NCI-H510A treated with DMSO at 0.1 percent for 48 hours (cell line): ENCODE measurements around the gene SBK2.
"Not testable (repeated sequence)": the region's sequence is repeated elsewhere in the genome, so short reads cannot be mapped to it uniquely, and the experiment has no call there.

ENCODE experiments used
- DNase-seq: peaks from one replicate; lab custom pipeline; 2025; lab: John Stamatoyannopoulos, UW

The SBK2 gene

DNA sequence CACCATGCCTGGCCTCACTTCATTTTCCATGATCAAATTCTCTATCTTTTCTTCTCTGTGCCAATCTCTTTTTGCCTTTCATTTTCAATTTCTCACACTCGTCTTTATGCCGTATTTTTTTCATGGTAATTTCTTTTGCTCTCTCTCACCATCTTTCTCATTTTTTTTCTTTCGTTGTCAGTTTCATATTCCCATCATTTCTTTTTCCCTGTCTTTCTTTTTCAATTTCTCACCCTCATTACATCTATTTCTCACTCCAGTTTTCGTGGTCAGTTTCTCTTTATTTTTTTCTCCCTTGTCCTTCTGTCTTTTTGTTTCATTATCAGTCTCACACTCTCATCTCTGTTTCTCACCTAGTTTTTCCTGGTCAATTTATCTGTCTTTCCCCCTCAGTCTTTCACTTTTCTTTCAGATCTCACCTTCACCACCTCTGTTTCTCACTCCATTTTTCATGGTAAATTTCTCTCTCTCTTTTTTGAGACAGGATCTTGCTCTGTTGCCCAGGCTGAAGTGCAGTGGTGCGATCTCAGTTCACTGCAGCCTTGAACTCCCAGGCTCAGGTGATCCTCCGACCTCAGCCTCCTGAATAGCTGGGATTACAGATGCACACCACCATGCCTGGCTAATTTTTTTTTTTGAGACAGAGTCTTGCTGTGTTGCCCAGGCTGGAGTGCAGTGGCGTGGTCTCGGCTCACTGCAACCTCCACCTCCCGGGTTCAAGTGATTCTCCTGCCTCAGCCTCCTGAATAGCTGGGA lies 34.6 kb downstream of the SBK2 start:
- DNase-seq = no peak

DNA sequence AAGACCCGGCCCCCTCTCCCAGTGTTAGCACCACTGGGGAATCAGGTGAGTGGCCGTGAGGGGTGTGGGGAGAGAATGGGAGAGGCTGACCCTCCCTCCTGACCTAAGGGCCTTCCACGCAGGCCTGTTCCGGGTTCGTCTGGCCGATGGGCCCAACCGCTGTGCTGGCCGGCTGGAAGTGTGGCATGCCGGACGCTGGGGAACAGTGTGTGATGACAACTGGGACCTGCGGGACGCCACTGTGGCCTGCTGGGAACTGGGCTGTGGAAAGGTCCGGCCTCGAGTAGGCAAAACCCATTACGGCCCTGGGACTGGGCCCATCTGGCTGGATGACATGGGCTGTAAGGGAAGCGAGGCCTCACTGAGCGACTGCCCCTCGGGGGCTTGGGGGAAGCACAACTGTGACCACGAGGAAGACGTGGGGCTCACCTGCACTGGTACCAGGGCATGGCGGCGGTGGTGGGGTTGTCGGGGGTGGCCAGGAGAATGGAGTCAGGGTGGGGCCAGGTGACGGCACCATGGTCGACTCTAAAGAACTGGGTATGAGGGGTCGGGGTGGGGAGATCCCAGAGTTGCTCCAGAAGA lies 36.5 kb downstream of the SBK2 start:
- DNase-seq = no peak

- DNase-seq = no peak
Observed at GRCh38 chr19:55498246-55498840, 38.6 kb downstream of the SBK2 start.

DNA sequence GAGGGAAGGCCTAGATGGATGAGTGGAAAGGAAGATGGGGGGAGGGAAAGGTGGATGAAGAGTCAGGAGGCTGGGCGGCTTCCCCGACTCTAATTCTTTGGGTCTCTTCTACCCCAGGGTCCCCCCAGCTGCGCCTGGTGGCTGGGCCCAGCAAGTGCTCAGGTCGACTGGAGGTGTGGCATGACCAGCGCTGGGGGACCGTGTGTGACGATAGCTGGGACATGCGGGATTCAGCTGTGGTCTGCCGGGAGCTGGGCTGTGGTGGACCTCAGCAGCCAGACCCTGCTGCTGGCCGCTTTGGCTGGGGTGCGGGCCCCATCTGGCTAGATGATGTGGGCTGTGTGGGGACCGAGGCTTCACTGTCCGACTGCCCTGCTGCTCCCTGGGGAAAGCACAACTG lies 39.2 kb downstream of the SBK2 start:
- no peak for DNase-seq

DNA sequence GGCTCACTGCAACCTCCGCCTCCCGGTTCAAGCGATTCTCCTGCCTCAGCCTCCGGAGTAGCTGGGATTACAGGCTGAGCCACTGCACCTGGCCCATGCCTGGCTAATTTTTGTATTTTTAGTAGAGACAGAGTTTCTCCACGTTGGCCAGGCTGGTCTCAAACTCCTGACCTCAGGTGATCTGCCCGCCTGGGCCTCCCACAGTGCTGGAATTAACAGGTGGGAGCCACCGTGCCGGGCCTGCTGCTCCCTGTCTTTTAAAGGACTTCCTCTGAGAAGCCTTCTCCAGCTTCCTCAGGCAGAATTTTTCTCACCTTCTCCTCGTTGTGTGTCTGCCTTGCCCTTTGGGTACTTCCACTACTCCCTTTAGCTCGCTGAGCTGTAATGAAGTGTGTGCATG lies 40.1 kb downstream of the SBK2 start:
- not testable (repeated sequence) for DNase-seq

DNA sequence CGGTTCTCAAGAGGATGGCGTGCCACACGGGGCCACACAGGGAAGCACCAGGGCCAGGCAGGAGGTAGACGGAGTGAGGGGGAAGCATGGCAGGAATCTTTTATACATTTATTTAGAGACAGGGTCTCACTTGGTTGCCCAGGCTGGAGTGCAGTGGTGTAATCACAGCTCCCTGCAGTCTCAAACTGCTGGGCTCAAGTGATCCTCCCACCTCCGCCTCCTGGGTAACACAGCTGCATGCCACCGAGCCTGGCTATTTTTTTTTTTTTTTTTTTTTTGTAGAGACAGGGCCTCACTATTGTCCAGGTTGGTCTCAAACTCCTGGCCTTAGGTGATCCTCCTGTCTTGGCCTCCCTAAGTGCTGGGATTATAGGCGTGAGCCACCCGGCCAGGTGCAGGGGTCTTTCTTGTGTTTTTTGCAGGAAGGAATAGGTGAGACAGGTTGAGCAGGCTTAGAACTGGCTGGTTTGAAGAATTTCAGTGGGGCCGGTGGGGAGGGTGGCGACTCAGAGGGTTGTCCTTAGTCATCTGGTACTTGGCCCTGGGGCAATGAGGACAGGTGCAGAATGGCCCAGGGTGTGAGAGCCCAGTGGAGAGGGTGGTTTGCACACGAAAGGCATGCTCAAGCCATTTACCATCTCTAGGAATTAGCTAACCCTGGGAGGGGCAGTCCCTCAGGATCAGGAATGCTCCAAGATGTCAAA lies 41.1 kb downstream of the SBK2 start:
- no peak for DNase-seq

- no peak for DNase-seq
Observed at GRCh38 chr19:55494172-55494761, 42.7 kb downstream of the SBK2 start.

DNA sequence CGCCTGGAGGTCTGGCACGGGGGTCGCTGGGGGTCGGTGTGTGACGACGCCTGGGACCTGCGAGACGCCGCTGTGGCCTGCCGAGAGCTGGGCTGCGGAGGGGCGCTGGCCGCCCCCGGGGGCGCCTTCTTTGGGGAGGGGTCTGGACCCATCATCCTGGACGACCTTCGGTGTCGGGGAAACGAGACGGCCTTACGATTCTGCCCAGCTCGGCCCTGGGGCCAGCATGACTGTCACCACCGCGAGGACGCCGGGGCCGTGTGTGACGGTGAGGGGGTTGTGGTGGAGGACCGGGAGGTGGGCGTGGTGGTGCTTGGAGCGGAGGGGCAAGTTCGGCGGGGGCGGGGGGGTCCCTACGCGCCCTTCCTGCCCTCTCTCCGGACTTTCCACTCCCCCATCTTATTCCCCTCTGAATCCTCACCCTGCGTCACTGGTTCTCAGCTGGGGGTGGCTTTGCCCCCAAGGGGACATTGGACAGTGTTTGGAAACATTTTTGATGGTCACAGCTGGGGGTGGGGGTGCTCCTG lies 43.2 kb downstream of the SBK2 start:
- DNase-seq = no peak

DNA sequence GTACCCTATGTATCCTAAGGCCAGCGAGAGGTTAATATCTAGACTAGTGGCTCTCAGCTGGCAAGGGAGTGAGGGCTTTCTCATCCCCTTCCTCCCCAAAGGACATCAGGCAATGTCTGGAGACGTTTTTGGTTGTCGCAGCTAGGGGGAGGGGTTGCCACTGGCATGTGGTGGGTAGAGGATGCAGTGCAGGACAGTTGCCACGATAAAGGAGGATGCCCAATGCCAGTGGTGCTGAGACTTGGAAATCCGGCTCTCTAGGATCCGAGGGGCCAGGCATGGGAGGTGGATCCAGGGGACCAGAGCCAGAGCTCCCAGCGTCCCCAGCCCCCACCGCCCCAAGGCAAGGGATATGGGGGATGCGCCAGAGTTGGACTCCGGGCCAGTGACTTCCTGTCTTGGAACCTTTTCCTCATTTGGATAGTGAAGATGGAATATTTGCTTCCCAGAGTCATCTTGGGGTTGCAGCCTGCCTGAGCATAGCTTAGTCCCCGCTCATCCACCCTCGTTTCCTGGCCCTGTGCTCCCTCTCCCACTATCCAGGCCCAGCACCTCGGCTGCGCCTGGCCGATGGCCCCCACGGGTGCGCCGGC lies 43.8 kb downstream of the SBK2 start:
- no peak for DNase-seq

DNA sequence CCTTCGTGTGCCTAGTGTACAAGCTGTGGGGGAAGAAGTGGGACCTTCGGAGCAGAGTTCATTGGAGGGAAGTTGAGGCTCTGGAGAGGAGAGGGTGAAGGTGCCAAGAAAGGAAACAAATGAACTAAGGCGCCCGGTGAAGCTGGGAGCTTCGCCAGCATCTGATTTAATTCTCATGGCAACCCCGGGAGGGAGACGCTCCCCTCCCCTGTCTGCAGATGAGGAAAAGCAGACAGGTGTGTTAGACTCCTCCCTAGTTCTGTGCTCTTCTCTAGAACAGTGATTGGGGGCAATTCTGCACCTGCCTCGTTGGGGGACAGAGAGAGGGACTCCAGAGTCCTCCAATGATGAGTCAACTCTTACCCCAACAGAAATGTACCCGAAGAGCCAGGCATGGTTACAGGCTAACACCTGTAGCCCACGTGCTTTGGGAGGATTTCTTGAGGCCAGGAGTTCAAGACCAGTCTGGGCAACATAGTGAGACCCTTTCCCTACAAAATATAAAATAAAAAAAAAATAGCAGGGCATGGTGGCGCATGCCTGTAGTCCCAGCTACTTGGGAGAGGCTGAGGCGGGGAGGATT lies 44.5 kb downstream of the SBK2 start:
- no peak for DNase-seq

DNA sequence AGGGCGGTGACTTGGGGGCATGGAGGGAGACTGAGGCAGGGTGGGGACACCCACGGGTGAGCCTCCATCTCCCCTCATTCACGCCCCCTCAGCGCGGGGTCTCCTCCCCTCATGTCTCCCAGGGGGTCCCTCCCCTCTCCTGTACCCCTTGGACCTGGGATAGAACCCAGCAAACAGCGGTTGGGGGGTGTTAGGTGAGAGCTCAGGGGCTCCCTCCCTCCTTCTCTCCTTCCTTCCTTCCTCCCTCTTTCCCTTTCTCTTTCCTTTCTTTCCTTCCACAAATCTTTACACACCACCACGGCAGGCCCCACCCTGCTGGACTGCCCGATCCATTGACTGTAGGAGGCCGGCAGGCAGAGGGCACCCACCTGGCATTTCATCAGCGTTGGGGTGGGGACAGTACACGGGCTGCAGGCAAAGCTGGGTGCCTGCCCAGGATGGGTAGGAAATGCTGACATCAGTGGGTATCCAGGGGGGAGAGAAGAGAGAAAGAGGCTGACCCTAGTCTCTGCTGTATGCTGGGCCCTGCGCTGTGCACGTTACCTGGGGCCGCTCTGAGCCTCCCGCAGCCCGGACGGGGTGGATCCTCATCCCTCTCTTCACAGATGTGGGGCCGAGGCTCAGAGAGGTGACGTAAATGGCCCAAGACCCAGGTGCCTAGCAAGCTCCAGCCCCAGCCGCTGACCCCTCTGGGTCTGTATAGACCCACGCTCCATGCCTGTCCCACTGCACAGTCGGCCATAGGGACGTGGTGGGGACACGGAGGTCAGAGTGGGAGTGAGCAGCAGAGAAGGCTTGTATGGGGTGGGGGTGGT lies 45.2 kb downstream of the SBK2 start:
- DNase-seq = no peak

DNA sequence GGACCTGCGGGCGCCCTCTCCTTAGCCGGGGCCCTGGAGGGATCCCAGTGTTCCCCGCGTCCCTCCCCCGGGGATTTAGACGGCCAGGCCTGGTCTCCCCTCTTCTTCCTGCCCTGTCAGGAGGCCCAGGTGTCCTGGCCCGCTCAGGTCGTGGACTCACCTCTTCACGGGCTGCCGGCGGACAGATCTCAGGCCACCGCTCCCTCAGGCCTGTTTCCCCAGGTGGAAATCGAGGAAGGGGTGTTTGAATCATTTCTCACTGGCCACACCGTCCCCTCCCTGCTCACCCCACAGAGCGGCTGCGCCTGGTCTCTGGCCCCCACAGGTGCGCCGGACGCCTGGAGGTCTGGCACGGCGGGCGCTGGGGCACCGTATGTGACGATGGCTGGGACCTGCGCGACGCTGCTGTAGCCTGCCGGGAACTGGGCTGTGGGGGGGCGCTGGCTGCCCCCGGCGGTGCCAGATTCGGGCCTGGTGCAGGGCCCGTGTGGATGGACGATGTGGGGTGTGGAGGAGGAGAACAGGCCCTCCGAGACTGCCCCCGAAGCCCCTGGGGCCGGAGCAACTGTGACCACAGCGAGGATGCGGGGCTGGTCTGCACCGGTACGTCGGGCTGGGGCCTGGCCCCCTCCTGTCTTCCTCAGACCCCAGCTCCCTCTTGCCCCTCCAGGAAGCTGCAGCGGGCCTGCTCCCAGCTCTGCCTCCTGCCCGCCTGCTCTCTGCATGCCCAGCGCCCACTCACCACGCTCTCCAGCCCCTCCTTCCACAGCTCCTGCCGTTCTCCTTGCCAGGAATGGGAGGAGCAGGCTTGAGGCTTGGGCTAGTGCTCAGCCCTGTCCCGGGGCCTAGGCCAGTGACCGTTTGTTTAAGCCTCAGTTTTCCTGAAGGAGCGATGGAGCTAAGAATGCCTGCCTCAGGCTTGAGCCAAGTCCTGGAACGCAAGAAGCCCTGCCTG lies 46.2 kb downstream of the SBK2 start:
- no peak for DNase-seq

DNA sequence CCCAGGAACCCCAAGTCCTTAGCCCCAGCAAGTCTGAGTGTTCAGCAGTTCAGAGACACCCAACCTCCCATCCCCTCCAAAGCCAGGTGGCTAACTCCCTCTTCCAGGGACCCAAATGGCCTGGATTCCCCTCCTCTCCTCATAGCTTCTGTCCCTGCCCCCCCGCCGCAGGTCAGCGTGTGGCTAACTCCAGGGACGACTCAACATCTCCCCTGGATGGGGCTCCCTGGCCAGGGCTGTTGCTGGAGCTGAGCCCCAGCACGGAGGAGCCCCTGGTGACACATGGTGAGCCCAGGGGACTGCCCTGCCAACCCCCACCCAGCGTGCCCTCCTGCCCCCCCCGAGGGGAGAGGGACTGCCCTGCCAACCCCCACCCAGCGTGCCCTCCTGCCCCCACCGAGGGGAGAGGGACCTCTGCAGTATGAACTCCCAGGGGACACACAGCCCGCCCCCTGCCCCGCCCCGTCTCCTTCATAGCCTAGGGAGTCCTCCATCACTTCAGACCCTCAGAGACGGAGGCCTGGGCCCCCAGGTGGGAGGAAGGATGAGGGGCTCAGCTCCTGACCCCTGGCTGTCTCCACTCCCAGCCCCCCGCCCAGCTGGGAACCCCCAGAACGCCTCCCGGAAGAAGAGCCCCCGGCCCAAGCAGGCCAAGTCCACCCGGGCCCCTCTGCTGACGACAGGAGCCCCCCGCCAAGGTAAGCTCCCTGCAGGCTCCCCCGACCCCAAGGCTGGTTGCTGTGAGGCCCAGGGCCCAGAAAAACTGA lies 47.0 kb downstream of the SBK2 start:
- no peak for DNase-seq

DNA sequence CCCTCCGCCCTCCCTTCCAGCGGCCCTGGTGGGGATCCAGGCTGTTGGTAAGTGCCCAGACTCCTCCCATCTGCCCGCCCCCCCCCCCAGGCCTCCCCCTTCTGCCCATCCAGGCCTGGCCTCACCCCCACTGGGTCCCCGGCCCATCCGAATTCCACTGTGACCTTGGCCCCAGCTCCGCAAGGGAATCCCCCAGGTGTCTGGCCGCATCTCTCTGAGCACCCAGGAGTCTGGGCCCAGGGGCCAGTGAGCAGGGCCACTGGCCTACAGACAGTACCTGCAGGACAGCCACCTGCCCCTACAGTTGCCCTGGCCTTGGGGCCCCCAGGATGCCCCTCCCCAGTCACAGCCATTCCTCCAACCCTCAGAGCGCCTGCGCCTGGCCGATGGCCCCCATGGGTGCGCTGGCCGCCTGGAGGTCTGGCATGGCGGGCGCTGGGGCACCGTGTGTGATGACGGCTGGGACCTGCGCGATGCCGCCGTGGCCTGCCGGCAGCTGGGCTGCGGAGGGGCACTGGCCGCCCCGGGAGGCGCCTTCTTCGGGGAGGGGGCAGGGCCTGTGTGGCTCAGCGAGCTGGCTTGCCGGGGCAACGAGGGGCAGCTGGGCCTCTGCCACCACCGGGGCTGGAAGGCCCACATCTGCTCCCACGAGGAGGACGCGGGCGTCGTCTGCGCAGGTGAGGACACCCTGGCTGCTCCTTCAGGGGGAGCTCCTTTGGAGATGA lies 47.8 kb downstream of the SBK2 start:
- no peak for DNase-seq

DNA sequence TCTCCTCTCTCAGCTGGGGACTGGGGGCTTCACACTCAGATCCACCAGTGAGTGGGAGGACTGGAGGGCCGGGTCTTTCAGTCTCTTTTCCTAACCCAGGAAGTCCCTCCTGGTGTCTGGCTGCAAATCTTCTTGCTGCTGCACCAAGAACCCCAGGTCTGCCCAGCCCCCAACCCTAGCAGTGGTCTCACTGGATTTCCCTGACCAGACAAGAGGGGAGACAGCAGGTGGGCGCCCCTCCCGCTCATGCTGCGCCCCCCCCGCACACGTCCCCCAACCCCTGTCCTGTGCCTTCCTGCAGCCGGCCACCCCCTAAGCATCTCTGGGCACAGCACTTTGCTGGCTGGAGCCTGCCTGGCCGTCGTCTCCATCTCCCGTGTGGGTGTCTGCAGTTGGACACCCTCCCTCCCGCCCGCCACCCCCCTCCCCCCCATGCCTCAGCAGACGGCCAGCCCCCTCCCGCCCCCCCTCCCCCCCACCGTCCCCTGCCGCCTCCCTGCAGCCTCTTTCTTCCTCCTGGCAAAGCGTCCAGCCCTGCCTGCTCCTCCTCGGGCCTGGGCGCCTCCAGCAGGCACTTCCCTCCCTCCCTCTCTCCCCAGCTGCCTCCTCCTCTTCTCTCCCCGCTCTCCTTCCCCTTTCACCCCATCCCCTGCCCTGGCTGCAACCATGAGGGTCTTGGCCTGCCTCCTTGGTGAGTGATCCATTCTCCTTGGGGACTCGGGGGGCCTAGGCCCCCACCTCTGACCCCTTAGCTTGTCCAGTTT lies 48.8 kb downstream of the SBK2 start, which contains the start of gene SSC5D:
SSC5D (plus strand) TSS at position 513 of the 764 bp plus-strand sequence; CDS start at position 667, 154 bp downstream.
- no peak for DNase-seq

DNA sequence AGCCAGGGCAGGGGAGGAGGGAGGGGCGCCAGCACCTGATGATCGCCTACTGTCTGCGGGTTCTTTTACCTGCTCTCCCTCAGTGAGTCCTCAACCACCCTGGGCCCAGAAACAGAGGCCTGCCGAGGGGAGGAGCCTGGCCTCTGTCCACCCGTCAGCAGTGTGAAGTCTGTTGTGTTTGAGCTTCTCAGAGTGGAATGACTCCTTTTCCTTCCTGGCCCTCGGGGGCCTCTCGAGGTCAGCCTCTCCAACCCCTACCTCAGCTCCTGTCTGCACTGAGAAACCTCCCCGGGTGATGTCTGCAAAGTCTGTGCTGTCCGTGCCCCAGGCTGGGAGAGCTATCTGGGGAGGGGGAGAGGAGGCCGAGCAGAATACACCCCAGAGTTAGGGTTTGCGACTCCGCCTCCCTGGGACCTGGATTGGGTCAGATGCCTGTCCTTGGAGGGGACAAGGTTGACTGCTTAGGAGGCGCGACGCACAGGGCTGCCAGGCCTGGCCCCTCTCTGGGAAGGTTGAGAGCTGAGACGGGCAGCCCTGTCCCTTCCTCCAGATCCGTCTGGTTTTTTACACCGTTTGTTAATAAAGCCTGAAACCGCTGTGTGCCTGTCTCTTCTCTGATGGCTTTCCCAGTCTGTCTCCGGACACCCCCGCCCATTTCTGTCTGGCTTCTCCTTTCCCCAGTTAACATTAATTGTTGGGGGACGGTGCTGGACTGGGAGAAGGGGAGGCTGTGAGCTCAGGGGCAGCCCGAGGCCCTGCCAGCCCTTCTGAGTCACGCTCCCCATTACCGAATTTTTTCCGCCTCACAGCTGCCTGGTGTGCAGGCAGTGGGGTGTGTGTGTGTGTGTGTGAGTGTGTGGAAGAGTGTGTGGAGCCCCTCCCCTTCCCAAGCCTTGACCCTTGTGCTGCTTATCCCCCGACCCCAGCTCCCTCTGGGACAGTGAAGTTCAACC lies 49.7 kb downstream of the SBK2 start:
- no peak for DNase-seq
